Choroid plexus epithelial cell (primary cell): ENCODE data around the gene TRAPPC10.

Experiments
- DNase-seq: peaks from one replicate; pipeline ENCODE4 v3.0.0-alpha.2; 2010; ENCODE audit warnings: low read depth
- H3K4me3 ChIP-seq: 2 replicates; pipeline ENCODE4 v1.5.1; 2011; ENCODE audit warnings: low read depth, mild to moderate bottlenecking, control low read depth, low read length, moderate library complexity
- TF ChIP-seq, protein P1 (sequence below): conservative IDR thresholded peaks from 2 replicates; pipeline ENCODE4 v1.5.1; 2011; ENCODE audit warnings: low read depth, mild to moderate bottlenecking, control low read depth, inconsistent platforms, low read length, moderate library complexity

Gene TRAPPC10

DNA sequence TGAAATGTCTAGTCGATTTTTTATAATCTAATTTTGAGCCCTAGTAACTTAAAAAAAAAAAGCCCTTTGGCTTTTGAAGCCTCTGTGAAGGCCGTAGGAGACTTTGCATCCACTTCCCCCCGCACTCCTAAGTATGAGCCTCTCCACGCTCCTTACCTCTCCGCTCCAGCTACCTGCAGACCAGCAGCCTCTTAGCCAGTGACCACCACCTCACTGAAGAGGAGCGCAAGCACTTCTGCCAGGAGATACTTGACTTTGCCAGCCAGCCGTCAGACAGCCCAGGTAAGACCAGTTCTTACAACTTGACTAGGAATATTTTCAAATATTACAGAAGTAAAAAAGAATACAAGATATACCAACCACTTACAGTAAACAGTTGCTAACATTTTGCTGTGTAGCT is 67.7 kb downstream of the TRAPPC10 start:
- H3K4me3 ChIP-seq, result no peak overlapping the region
- TF ChIP-seq, protein P1, sequence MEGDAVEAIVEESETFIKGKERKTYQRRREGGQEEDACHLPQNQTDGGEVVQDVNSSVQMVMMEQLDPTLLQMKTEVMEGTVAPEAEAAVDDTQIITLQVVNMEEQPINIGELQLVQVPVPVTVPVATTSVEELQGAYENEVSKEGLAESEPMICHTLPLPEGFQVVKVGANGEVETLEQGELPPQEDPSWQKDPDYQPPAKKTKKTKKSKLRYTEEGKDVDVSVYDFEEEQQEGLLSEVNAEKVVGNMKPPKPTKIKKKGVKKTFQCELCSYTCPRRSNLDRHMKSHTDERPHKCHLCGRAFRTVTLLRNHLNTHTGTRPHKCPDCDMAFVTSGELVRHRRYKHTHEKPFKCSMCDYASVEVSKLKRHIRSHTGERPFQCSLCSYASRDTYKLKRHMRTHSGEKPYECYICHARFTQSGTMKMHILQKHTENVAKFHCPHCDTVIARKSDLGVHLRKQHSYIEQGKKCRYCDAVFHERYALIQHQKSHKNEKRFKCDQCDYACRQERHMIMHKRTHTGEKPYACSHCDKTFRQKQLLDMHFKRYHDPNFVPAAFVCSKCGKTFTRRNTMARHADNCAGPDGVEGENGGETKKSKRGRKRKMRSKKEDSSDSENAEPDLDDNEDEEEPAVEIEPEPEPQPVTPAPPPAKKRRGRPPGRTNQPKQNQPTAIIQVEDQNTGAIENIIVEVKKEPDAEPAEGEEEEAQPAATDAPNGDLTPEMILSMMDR, result no peak
- DNase-seq, result no peak

DNA sequence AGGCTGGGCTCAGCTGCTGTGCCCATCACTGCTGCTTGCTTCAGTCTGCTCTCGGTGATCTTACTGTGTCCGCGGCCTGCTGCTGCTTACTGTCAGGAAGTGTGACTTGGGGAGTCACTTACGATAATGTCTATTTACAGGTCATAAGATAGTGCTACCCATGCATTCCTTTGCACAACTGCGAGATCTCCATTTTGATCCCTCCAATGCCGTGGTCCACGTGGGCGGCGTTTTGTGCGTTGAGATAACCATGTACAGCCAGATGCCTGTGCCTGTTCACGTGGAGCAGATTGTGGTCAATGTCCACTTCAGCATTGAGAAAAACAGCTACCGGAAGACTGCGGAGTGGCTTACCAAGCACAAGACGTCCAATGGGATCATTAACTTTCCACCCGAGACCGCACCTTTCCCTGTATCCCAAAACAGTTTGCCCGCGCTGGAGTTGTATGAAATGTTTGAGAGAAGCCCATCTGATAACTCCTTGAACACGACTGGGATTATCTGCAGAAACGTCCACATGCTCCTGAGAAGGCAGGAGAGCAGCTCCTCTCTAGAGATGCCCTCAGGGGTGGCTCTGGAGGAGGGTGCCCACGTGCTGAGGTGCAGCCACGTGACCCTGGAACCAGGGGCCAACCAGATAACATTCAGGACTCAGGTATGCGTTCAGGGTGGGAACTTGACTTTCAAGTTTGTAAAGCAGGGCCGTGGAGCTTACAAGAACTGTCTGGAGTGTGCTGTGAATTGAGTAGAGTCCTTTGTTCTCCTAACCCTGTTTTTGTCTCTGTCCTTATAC is 70.7 kb downstream of the TRAPPC10 start:
- no peak for DNase-seq
- H3K4me3 ChIP-seq, result no peak overlapping the region
- TF ChIP-seq, protein P1, result no peak

DNA sequence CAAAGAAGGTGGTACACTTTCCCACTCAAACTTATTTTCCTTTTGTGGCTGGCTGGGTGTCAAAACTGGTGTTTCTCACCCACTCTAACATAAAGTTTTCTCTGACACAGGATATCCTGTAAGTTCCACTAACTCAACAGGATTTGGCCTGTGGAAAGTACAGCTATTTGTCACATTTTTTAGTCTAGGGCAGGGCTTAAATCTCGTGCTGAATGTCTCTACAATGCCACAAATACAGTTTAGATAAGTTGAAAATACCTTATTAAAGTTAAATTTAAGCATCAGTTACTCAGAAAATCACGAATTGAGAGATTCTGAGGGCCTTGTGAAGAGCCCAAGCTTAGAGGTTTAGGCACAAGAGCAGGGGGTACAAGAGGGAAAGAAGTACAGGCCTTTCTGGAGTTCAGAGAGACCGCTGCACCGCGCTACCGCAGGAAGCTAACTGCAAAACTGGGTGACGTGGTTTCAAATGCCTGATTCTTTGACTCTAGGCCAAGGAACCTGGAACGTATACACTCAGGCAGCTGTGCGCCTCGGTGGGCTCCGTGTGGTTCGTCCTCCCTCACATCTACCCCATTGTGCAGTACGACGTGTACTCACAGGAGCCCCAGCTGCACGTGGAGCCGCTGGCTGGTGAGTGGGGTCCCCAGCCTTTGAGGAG is 71.7 kb downstream of the TRAPPC10 start:
- peak; percentile 6 for DNase-seq
- TF ChIP-seq, protein P1, result no peak
- no peak overlapping the region for H3K4me3 ChIP-seq

DNA sequence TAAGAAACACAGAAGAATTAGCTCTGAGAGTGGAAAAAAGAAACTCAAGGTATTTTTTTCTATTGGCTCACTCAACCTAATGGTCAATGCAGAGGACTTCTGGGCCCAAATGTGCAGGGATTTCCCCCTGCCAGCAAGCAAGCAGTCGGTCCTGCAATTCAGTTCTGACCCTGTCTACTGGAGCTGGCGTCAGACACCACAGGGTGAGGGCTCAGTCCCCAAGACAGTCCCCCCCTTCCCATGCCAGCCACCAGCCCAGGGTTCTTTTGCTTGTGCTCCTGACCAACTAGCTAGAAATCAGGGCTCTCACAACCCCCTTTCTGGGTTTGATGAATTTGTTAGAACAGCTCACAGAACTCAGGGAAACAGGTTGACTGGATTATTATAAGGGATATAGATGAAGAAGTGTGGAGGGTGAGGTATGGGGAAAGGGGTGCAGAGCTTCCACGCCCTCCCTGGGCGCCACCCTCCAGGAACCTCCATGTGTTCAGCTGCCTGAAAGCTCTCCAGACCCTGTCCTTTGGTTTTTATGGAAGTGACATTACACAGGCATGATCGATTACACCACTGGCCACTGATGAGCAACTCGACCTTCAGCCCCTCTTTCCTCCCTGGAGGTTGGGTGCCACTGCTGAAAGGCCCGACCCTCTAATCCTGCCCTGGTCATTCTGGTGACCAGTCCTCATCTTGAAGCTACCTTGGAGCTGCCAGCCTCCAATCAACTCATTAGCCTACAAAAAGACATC is 72.6 kb downstream of the TRAPPC10 start:
- no peak for DNase-seq
- H3K4me3 ChIP-seq, result no peak overlapping the region
- TF ChIP-seq, protein P1, result no peak

DNA sequence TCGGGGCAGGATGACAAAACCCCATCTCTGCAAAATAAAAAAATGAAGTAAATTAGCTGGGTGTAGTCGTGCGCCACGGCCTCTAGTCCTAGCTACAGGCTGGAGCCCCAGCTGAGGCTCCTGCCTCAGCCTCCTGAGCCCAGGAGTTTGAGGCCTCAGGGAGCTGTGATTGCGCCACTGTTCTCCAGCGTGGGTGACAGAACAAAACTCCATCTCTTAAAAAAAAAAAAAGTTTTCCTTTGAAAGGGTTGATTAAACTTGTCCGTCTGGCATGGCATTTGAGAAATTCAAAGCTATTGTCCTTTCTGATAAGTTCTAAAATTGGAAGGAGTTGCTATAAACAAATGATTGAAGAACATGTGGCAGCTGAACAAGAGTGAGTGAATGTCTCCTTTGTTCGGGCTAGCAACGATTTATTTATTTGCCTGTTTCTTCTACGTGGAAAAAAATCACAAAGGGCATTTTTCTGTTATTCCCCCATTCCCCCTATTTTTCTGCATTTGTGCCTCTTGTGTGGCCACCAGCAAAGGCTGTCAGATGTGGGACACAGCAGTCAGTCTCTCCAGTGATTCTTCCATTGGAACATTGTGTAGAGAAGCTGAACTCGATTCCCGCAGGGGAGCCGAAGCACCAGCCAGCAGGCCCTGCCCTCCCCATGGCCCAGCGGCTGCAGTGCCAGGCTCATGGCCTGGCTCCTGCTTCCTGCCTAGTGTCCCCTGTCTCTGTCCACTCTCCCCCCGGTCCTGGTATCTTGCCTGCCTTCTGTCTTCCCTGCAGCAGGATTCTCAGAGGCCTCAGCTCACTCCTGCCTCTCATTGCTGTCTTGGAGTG is 73.6 kb downstream of the TRAPPC10 start:
- no peak overlapping the region for H3K4me3 ChIP-seq
- TF ChIP-seq, protein P1, result no peak
- no peak for DNase-seq

DNA sequence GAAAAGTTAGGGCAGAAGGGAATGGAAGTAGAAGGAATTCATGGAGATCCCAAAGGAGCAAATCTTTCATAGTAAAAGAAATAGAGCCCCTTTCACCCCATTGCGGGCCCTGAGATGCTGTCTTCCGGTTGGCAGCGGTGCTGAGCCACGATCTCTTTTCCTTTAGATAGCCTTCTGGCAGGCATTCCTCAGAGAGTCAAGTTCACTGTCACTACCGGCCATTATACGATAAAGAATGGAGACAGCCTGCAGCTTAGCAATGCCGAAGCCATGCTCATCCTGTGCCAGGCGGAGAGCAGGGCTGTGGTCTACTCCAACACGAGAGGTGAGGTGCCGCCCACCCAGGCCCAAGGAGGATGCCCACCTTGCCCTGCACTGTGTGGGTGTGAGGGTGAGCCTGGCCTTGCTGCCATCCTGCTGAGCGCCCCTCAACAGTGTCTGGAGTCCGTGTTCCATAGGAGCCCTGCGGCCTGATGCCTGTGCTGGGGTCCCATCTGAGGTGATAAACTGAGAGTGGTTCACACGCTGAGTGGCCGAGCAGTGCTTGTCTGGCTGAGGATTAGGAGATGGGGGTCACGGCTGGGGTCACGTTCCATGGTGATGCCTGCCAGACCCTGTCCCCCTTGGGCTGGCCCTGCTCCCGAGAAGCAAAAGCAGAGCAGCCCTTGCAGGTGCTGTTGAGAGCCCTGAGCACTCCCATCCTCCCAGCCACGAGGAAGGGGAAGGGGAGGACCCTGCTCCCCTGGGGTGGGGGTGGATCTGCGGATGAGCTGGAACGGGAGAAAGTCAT is 74.7 kb downstream of the TRAPPC10 start:
- TF ChIP-seq, protein P1, result no peak
- no peak for DNase-seq
- H3K4me3 ChIP-seq, result no peak overlapping the region
